Parathyroid adenoma (tissue), 2 donors: ENCODE results near the gene MGMT.

Experiments
- H2AFZ ChIP-seq: fragments of 300-600 bp; sonication (generic); one replicate; pipeline ENCODE4 v1.7.0; 2017; ENCODE audit warnings: antibody characterized with exemption, mild to moderate bottlenecking
- H3K27ac ChIP-seq: fragments of 300-600 bp; sonication (generic); one replicate; pipeline ENCODE4 v1.7.0; 2017
- H3K27me3 ChIP-seq: fragments of 300-600 bp; sonication (generic); one replicate; pipeline ENCODE4 v1.7.0; 2017; ENCODE audit warnings: low read length; ENCODE audit not compliant: control insufficient read depth, insufficient read depth
- H3K36me3 ChIP-seq: fragments of 300-600 bp; sonication (generic); one replicate; pipeline ENCODE4 v1.7.0; 2017; ENCODE audit warnings: low read length; ENCODE audit not compliant: control insufficient read depth, insufficient read depth
- H3K4me1 ChIP-seq: fragments of 300-600 bp; sonication (generic); one replicate; pipeline ENCODE4 v1.7.0; 2017; ENCODE audit warnings: control low read depth
- H3K4me2 ChIP-seq: fragments of 300-600 bp; sonication (generic); one replicate; pipeline ENCODE4 v1.7.0; 2017; ENCODE audit warnings: low read length
- H3K4me3 ChIP-seq: fragments of 300-600 bp; sonication (generic); one replicate; pipeline ENCODE4 v1.7.0; 2017; ENCODE audit warnings: low read depth, low read length
- H3K79me2 ChIP-seq: fragments of 300-600 bp; sonication (generic); one replicate; pipeline ENCODE4 v1.7.0; 2017; ENCODE audit warnings: control low read depth
- H3K9ac ChIP-seq: fragments of 300-600 bp; sonication (generic); one replicate; pipeline ENCODE4 v1.7.0; 2017; ENCODE audit warnings: mild to moderate bottlenecking
- H3K9me3 ChIP-seq: fragments of 300-600 bp; sonication (generic); one replicate; pipeline ENCODE4 v1.7.0; 2017; ENCODE audit warnings: low read length; ENCODE audit not compliant: control insufficient read depth
- CTCF ChIP-seq: fragments of 300-600 bp; sonication (generic); IDR thresholded peaks from one replicate; pipeline ENCODE4 v1.7.0; 2017; ENCODE audit warnings: antibody characterized with exemption, mild to moderate bottlenecking
- donor health status: primary hyperparathyroidism.

Gene MGMT

GRCh38 chr10:129774082-129774735 lies 307.2 kb downstream of the MGMT start:
- no peaks in the 10 kb centered on the region for H3K9me3 ChIP-seq
- H3K4me1 ChIP-seq, result no peaks in the 10 kb centered on the region
- TF ChIP-seq CTCF, result no peak
- H3K79me2 ChIP-seq, result no peaks in the 10 kb centered on the region
- no peaks in the 10 kb centered on the region for H3K36me3 ChIP-seq
- no peak overlapping the region for H3K27ac ChIP-seq
- H3K27me3 ChIP-seq, result no peaks in the 10 kb centered on the region
- H3K9ac ChIP-seq, result no peak overlapping the region
- H3K4me3 ChIP-seq, result no peak overlapping the region
- no peak overlapping the region for H2AFZ ChIP-seq
- no peak overlapping the region for H3K4me2 ChIP-seq

- no peak overlapping the region for H3K4me3 ChIP-seq
- H3K9ac ChIP-seq, result no peak overlapping the region
- no peaks in the 10 kb centered on the region for H3K9me3 ChIP-seq
- H3K4me2 ChIP-seq, result no peak overlapping the region
- H2AFZ ChIP-seq, result no peak overlapping the region
- H3K4me1 ChIP-seq, result no peaks in the 10 kb centered on the region
- H3K79me2 ChIP-seq, result no peaks in the 10 kb centered on the region
- no peak for TF ChIP-seq CTCF
- no peaks in the 10 kb centered on the region for H3K36me3 ChIP-seq
- no peak overlapping the region for H3K27ac ChIP-seq
- no peaks in the 10 kb centered on the region for H3K27me3 ChIP-seq
These were observed 307.8 kb downstream of the MGMT start for GRCh38 chr10:129774736-129775401.

GRCh38 chr10:129775681-129776080 lies 308.6 kb downstream of the MGMT start:
- H3K27ac ChIP-seq, result no peak overlapping the region
- H3K9me3 ChIP-seq, result no peaks in the 10 kb centered on the region

GRCh38 chr10:129777687-129778086 lies 310.6 kb downstream of the MGMT start:
- TF ChIP-seq CTCF, result no peak
- no peaks in the 10 kb centered on the region for H3K36me3 ChIP-seq
- H3K4me2 ChIP-seq, result no peak overlapping the region
- H3K9me3 ChIP-seq, result no peaks in the 10 kb centered on the region
- no peak overlapping the region for H3K27ac ChIP-seq
- no peak overlapping the region for H3K9ac ChIP-seq
- no peak overlapping the region for H3K4me3 ChIP-seq
- no peaks in the 10 kb centered on the region for H3K4me1 ChIP-seq
- no peaks in the 10 kb centered on the region for H3K27me3 ChIP-seq
- no peaks in the 10 kb centered on the region for H3K79me2 ChIP-seq
- no peak overlapping the region for H2AFZ ChIP-seq

More at GRCh38 chr10:129775681-129776080, 308.6 kb downstream of the MGMT start:
- no peak for TF ChIP-seq CTCF
- H3K27me3 ChIP-seq, result no peaks in the 10 kb centered on the region
- H3K9ac ChIP-seq, result no peak overlapping the region
- H3K36me3 ChIP-seq, result no peaks in the 10 kb centered on the region
- H3K4me3 ChIP-seq, result no peak overlapping the region
- H2AFZ ChIP-seq, result no peak overlapping the region
- H3K4me2 ChIP-seq, result no peak overlapping the region
- H3K79me2 ChIP-seq, result no peaks in the 10 kb centered on the region
- no peaks in the 10 kb centered on the region for H3K4me1 ChIP-seq

GRCh38 chr10:129778571-129778970 lies 311.5 kb downstream of the MGMT start:
- Histone ChIP-seq H3K9ac (no peak overlapping the region), H3K4me1 (no peaks in the 10 kb centered on the region)

More at GRCh38 chr10:129778571-129778970, 311.5 kb downstream of the MGMT start:
- H2AFZ ChIP-seq, result no peak overlapping the region
- no peaks in the 10 kb centered on the region for H3K36me3 ChIP-seq
- H3K4me2 ChIP-seq, result no peak overlapping the region
- no peaks in the 10 kb centered on the region for H3K27me3 ChIP-seq
- no peak overlapping the region for H3K4me3 ChIP-seq
- no peaks in the 10 kb centered on the region for H3K79me2 ChIP-seq
- no peak overlapping the region for H3K27ac ChIP-seq
- TF ChIP-seq CTCF, result no peak
- no peaks in the 10 kb centered on the region for H3K9me3 ChIP-seq
